Stimulated activated naive CD4-positive, alpha-beta T cell treated with Interleukin-2 at 50 U/mL for 16 hours (primary cell): Measurements from ENCODE around the gene ECSIT.
"Not testable (repeated sequence)": the region's sequence is repeated elsewhere in the genome, so short reads cannot be mapped to it uniquely, and the experiment has no call there.

Experiments
- DNase-seq: peaks from one replicate; lab custom pipeline; 2025; lab: John Stamatoyannopoulos, UW

Gene ECSIT

GRCh38 chr19:11528551-11529341 is at the start of gene ECSIT:
TSS of gene ECSIT (minus strand) at chr19:11529134. CDS start at chr19:11519170, 9,964 bp downstream.
- peak; percentile 93 for DNase-seq

- no peak for DNase-seq
Measured at GRCh38 chr19:11577451-11578257, 48.7 kb upstream of the ECSIT start, which contains the start of gene ACP5. TSS of gene ACP5 (minus strand) at chr19:11577645. CDS start at chr19:11577317, 328 bp downstream.

GRCh38 chr19:11576227-11576626 is 47.3 kb upstream of the ECSIT start:
- DNase-seq = no peak

GRCh38 chr19:11574689-11575088 is 45.8 kb upstream of the ECSIT start:
- DNase-seq = no peak

- DNase-seq = not testable (repeated sequence)
Measured at GRCh38 chr19:11573763-11574162, 44.8 kb upstream of the ECSIT start.

- not testable (repeated sequence) for DNase-seq
Measured at GRCh38 chr19:11573354-11573753, 44.4 kb upstream of the ECSIT start.

- no peak for DNase-seq
Measured at GRCh38 chr19:11570039-11570462, 41.1 kb upstream of the ECSIT start.

GRCh38 chr19:11566164-11566563 is 37.2 kb upstream of the ECSIT start:
- no peak for DNase-seq

- DNase-seq = not testable (repeated sequence)
Measured at GRCh38 chr19:11565649-11565980, 36.7 kb upstream of the ECSIT start.

- DNase-seq = not testable (repeated sequence)
Measured at GRCh38 chr19:11564082-11564807, 35.3 kb upstream of the ECSIT start.

- no peak for DNase-seq
Measured at GRCh38 chr19:11563532-11563931, 34.6 kb upstream of the ECSIT start.

- peak; percentile 20 for DNase-seq
Measured at GRCh38 chr19:11560404-11561051, 31.6 kb upstream of the ECSIT start.

- DNase-seq = peak; percentile 96
Measured at GRCh38 chr19:11558881-11559828, 30.2 kb upstream of the ECSIT start, which contains the start of gene ELOF1. TSS of gene ELOF1 (minus strand) at chr19:11559230. CDS start at chr19:11554347, 4,883 bp downstream.

GRCh38 chr19:11556634-11557420 is 27.9 kb upstream of the ECSIT start:
- no peak for DNase-seq

- DNase-seq = no peak
Measured at GRCh38 chr19:11555246-11555645, 26.3 kb upstream of the ECSIT start.

- no peak for DNase-seq
Measured at GRCh38 chr19:11554160-11554559, 25.2 kb upstream of the ECSIT start.

- no peak for DNase-seq
Measured at GRCh38 chr19:11552666-11553372, 23.9 kb upstream of the ECSIT start.

GRCh38 chr19:11551603-11552235 is 22.8 kb upstream of the ECSIT start:
- no peak for DNase-seq

GRCh38 chr19:11550265-11550664 is 21.3 kb upstream of the ECSIT start:
- no peak for DNase-seq
